ENCODE measurements around the gene AMACR. TPM values are rescaled to one million over a fixed set of nuclear protein-coding genes. Genes with fewer than 3 reads are reported as not detected.

Gene AMACR
- total RNA-seq, 1 donor from 2014 or later = 12.2 TPM

DNA sequence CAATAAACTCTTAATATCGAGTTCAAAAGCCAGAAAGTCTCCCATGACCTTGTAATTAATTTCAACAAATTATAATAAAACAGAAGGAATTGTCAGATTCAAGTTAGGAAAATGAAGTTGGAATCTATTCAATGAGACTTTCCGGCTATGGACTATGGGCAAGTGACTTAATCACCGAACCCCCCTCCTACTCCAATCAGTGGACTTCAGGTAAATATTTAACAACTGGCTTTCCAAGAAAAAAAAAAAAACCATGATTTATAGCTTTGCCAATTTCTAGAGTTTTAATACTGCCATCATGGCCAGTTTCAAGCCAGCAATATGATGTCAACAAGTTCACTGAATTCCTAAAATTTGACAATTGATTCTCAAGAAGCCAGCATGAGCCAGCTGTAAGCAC lies 27.8 kb downstream of the AMACR start:
- no peaks in the 10 kb centered on the region for H3K9me3 ChIP-seq
- H3K36me3 ChIP-seq = no peaks in the 10 kb centered on the region
- no peaks in the 10 kb centered on the region for H3K4me1 ChIP-seq
- TF ChIP-seq CTCF (IDR thresholded peaks at IDR 0.05) = no peak
- no peak overlapping the region for H3K4me3 ChIP-seq
- DNase-seq (no peak), ATAC-seq (no peak)
- no peak overlapping the region for H3K27ac ChIP-seq
- H3K27me3 ChIP-seq (ENCODE audit: low read depth) = no peaks in the 10 kb centered on the region
- intact Hi-C loops (cut with DNase I) = no loop called here

DNA sequence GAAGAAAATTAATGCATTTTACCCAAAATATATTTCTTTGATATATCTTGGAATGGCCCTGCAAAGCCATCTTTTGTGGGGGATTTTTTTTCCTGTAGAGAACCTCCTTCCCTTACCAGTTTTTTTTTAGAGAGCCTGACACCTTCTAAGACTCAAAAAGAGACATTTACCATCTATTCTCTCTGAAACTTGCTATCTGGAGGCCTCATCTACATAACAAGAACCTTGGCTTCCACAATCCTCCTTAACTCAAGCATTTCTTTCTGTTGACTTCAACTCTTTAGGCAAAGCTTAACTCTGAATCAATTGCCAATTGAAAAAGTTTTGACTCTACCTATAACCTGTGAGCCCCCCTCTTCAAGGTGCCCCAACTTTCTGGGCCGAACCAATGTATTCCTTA lies 29.5 kb downstream of the AMACR start:
- Histone ChIP-seq H3K9me3 (no peaks in the 10 kb centered on the region), H3K27me3 (ENCODE audit: low read depth) (no peaks in the 10 kb centered on the region), H3K36me3 (no peaks in the 10 kb centered on the region), H3K4me3 (no peak overlapping the region), H3K27ac (no peak overlapping the region), H3K4me1 (no peaks in the 10 kb centered on the region)
- DNase-seq (no peak), ATAC-seq (no peak)
- no peak for TF ChIP-seq CTCF (IDR thresholded peaks at IDR 0.05)
- intact Hi-C loops (cut with DNase I) = no loop called here

GRCh38 chr5:33976307-33976706 lies 31.5 kb downstream of the AMACR start:
- Histone ChIP-seq H3K27me3 (ENCODE audit: low read depth) (no peaks in the 10 kb centered on the region), H3K27ac (no peak overlapping the region), H3K36me3 (no peaks in the 10 kb centered on the region), H3K9me3 (no peaks in the 10 kb centered on the region), H3K4me1 (no peaks in the 10 kb centered on the region), H3K4me3 (no peak overlapping the region)
- TF ChIP-seq CTCF (IDR thresholded peaks at IDR 0.05) = no peak
- ATAC-seq (no peak), DNase-seq (no peak)
- intact Hi-C loops (cut with DNase I) = no loop called here

DNA sequence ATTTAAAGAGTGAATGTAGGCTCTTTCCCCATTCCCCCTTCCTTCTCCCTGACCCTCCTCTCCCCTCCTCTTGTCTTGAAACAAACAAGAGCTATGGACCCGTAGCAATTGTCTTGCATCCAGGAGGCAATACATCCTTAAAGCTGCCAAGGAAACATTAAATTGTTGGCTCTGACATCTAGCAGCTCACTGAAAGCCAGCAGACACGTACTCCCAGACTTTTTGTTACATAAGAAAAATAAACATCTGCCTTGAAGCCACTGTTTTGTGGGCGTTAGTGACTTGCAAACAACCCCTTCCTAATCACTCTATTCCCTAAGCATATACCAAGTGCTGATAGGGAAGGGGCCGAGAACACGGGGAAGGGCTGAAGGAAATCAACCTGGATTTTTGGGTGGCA lies 32.0 kb downstream of the AMACR start:
- ATAC-seq = no peak
- no peaks in the 10 kb centered on the region for H3K4me1 ChIP-seq

DNA sequence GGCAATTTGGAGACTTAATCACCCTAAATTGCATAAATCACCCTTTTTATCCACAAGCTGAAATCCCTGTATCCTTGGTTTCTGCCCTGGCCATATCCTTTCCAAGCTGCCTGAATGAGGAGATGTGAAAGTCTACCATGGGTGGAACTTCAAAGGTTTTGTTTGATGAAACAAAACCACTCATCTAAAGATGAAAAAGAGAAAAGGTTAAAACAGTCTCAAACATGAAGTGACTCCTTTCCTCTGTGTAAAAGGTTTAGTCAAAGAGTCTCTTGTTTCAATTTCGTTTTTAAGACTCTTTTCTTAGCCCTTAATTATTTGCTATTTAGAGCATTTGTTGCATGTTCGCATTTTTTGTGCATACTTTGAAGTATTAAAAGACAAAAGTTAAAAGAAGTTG lies 34.6 kb downstream of the AMACR start:
- H3K27ac ChIP-seq = no peak overlapping the region
- no peaks in the 10 kb centered on the region for H3K9me3 ChIP-seq
- H3K36me3 ChIP-seq = no peaks in the 10 kb centered on the region
- H3K4me3 ChIP-seq = no peak overlapping the region
- ATAC-seq (no peak), DNase-seq (no peak)
- no peaks in the 10 kb centered on the region for H3K4me1 ChIP-seq
- no peaks in the 10 kb centered on the region for H3K27me3 ChIP-seq (ENCODE audit: low read depth)
- no peak for TF ChIP-seq CTCF (IDR thresholded peaks at IDR 0.05)
- intact Hi-C loops (cut with DNase I) = no loop called here

More for the DNA sequence above, 32.0 kb downstream of the AMACR start:
- H3K4me3 ChIP-seq = no peak overlapping the region
- no peak for DNase-seq
- H3K9me3 ChIP-seq = no peaks in the 10 kb centered on the region
- no peak for TF ChIP-seq CTCF (IDR thresholded peaks at IDR 0.05)
- H3K36me3 ChIP-seq = no peaks in the 10 kb centered on the region
- intact Hi-C loops (cut with DNase I) = no loop called here
- no peaks in the 10 kb centered on the region for H3K27me3 ChIP-seq (ENCODE audit: low read depth)
- H3K27ac ChIP-seq = no peak overlapping the region

Measured in lower lobe of right lung (tissue), 2 donors.